ENCODE results near the gene PATJ.

DNA sequence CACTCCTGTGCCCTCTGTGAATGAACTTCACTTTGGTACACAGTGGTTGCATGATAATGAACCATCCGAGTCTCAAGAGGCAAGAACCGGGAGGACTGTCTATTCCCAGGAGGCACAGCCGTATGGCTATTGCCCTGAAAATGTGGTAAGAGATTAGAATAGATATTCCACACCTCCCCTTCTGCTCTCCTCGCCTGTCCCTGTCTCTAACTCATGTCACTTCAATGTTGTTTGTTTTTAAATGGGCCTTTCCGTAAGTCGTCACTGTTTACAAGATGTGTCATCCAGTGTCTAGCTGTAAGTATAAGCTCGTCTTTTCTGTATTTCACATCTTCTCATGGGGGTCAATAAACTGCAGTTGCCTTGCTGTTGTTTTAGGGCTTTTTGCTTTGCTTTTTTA is 122.2 kb downstream of the PATJ start:
- TF ChIP-seq, protein P1, sequence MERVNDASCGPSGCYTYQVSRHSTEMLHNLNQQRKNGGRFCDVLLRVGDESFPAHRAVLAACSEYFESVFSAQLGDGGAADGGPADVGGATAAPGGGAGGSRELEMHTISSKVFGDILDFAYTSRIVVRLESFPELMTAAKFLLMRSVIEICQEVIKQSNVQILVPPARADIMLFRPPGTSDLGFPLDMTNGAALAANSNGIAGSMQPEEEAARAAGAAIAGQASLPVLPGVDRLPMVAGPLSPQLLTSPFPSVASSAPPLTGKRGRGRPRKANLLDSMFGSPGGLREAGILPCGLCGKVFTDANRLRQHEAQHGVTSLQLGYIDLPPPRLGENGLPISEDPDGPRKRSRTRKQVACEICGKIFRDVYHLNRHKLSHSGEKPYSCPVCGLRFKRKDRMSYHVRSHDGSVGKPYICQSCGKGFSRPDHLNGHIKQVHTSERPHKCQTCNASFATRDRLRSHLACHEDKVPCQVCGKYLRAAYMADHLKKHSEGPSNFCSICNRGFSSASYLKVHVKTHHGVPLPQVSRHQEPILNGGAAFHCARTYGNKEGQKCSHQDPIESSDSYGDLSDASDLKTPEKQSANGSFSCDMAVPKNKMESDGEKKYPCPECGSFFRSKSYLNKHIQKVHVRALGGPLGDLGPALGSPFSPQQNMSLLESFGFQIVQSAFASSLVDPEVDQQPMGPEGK (CRISPR knock-in tag; IDR thresholded peaks at IDR 0.05; ENCODE audit: borderline replicate concordance) = no peak
- no peak for TF ChIP-seq ZNF8 (CRISPR knock-in tag; IDR thresholded peaks at IDR 0.05)
- no peak for TF ChIP-seq ARNTL (CRISPR knock-in tag; IDR thresholded peaks at IDR 0.05; ENCODE audit: borderline replicate concordance, low read depth)
- TF ChIP-seq TOX (CRISPR knock-in tag; IDR thresholded peaks at IDR 0.05; ENCODE audit: borderline replicate concordance) = no peak
- no peak for TF ChIP-seq SNAI2 (CRISPR knock-in tag; IDR thresholded peaks at IDR 0.05)
- TF ChIP-seq, protein P2, sequence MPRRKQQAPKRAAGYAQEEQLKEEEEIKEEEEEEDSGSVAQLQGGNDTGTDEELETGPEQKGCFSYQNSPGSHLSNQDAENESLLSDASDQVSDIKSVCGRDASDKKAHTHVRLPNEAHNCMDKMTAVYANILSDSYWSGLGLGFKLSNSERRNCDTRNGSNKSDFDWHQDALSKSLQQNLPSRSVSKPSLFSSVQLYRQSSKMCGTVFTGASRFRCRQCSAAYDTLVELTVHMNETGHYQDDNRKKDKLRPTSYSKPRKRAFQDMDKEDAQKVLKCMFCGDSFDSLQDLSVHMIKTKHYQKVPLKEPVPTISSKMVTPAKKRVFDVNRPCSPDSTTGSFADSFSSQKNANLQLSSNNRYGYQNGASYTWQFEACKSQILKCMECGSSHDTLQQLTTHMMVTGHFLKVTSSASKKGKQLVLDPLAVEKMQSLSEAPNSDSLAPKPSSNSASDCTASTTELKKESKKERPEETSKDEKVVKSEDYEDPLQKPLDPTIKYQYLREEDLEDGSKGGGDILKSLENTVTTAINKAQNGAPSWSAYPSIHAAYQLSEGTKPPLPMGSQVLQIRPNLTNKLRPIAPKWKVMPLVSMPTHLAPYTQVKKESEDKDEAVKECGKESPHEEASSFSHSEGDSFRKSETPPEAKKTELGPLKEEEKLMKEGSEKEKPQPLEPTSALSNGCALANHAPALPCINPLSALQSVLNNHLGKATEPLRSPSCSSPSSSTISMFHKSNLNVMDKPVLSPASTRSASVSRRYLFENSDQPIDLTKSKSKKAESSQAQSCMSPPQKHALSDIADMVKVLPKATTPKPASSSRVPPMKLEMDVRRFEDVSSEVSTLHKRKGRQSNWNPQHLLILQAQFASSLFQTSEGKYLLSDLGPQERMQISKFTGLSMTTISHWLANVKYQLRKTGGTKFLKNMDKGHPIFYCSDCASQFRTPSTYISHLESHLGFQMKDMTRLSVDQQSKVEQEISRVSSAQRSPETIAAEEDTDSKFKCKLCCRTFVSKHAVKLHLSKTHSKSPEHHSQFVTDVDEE (CRISPR knock-in tag; IDR thresholded peaks at IDR 0.05) = no peak
- TF ChIP-seq ZC3H10 (CRISPR knock-in tag; IDR thresholded peaks at IDR 0.05) = no peak
- TF ChIP-seq TCF4 (CRISPR knock-in tag; IDR thresholded peaks at IDR 0.05; ENCODE audit: borderline replicate concordance) = no peak
- TF ChIP-seq, protein P3, sequence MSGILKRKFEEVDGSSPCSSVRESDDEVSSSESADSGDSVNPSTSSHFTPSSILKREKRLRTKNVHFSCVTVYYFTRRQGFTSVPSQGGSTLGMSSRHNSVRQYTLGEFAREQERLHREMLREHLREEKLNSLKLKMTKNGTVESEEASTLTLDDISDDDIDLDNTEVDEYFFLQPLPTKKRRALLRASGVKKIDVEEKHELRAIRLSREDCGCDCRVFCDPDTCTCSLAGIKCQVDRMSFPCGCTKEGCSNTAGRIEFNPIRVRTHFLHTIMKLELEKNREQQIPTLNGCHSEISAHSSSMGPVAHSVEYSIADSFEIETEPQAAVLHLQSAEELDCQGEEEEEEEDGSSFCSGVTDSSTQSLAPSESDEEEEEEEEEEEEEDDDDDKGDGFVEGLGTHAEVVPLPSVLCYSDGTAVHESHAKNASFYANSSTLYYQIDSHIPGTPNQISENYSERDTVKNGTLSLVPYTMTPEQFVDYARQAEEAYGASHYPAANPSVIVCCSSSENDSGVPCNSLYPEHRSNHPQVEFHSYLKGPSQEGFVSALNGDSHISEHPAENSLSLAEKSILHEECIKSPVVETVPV (CRISPR knock-in tag; IDR thresholded peaks at IDR 0.05) = no peak
- no peak for TF ChIP-seq OSR1 (CRISPR knock-in tag; IDR thresholded peaks at IDR 0.05)
- TF ChIP-seq ZFP3 (CRISPR knock-in tag; IDR thresholded peaks at IDR 0.05) = no peak
- no peak for TF ChIP-seq ZNF565 (CRISPR knock-in tag; conservative IDR thresholded peaks at IDR 0.05; ENCODE audit: low read depth)
